WERI-Rb-1 (cell line): ENCODE results near the gene SERPINB2.
A peak's percentile ranks its signal among the peaks of the same experiment; 100 is the strongest.
"Not testable (repeated sequence)": the region's sequence is repeated elsewhere in the genome, so short reads cannot be mapped to it uniquely, and the experiment has no call there.

Experiments used
- DNase-seq: peaks from one replicate; pipeline ENCODE4 v3.0.0-alpha.2; 2020
- H3K27ac ChIP-seq: fragments of 250-450 bp; sonication (Bioruptor Pico); 2 replicates; pipeline ENCODE4 v1.5.1; 2020; ENCODE audit warnings: mild to moderate bottlenecking, moderate library complexity
- H3K27me3 ChIP-seq: fragments of 250-450 bp; sonication (Bioruptor Pico); 2 replicates; pipeline ENCODE4 v1.5.1; 2021; ENCODE audit warnings: mild to moderate bottlenecking, low read depth, moderate library complexity; ENCODE audit not compliant: insufficient read depth, severe bottlenecking
- H3K36me3 ChIP-seq: fragments of 250-450 bp; sonication (Bioruptor Pico); 2 replicates; pipeline ENCODE4 v1.5.1; 2020; ENCODE audit warnings: mild to moderate bottlenecking, moderate library complexity
- H3K4me3 ChIP-seq: 2 replicates; pipeline ENCODE4 v1.5.1; 2011; ENCODE audit warnings: low read depth, mild to moderate bottlenecking, control low read depth, low read length
- H3K9me3 ChIP-seq: fragments of 250-450 bp; sonication (Bioruptor Pico); 2 replicates; pipeline ENCODE4 v1.5.1; 2021; ENCODE audit warnings: mild to moderate bottlenecking, moderate library complexity; ENCODE audit not compliant: severe bottlenecking
- TF ChIP-seq, protein P1 (sequence below): IDR thresholded peaks from 2 replicates; pipeline ENCODE4 v1.5.1; 2011; ENCODE audit warnings: low read depth, mild to moderate bottlenecking, control low read depth, inconsistent platforms, low read length

SERPINB2 gene

DNA sequence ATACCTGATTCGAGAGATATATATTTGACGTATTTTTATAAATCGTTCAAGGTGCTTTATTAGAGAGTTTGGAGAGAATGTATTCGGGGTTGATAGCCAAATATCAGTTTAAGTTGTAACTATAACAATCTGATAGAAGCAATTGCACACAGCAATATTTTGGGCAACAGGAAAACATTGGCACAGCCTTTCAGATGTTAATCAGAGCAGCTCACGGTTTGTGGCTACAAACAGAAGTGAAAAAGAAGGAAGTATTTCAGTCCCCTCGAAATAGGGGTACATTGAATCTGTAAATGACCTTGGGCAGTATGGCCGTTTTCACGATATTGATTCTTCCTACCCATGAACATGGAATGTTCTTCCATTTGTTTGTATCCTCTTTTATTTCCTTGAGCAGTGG is 40.8 kb downstream of the SERPINB2 start:
- Histone ChIP-seq H3K9me3 (no peaks in the 10 kb centered on the region), H3K36me3 (no peaks in the 10 kb centered on the region), H3K27me3 (no peaks in the 10 kb centered on the region), H3K4me3 (no peak overlapping the region), H3K27ac (no peak overlapping the region)
- TF ChIP-seq, protein P1, sequence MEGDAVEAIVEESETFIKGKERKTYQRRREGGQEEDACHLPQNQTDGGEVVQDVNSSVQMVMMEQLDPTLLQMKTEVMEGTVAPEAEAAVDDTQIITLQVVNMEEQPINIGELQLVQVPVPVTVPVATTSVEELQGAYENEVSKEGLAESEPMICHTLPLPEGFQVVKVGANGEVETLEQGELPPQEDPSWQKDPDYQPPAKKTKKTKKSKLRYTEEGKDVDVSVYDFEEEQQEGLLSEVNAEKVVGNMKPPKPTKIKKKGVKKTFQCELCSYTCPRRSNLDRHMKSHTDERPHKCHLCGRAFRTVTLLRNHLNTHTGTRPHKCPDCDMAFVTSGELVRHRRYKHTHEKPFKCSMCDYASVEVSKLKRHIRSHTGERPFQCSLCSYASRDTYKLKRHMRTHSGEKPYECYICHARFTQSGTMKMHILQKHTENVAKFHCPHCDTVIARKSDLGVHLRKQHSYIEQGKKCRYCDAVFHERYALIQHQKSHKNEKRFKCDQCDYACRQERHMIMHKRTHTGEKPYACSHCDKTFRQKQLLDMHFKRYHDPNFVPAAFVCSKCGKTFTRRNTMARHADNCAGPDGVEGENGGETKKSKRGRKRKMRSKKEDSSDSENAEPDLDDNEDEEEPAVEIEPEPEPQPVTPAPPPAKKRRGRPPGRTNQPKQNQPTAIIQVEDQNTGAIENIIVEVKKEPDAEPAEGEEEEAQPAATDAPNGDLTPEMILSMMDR = no peak
- DNase-seq = no peak

DNA sequence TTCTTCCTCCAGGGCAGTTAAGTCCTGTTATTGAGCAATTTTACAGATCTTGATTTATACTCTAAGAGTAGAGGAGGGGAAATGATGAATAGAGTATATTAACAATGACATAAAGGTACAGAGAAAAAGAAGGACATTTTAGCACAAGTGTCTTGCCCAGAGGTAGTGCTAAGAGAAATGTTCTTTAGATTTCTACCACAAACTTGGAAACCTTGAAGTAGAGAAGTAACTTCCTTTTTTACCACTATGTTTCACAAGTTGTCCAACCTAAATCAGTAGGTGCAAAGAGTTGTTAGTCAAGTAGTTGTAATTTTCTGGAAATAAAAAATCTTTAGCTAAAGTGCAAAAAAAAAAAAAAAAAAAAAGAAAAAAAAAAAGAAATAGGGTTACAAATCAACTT is 41.9 kb downstream of the SERPINB2 start:
- DNase-seq, H3K4me3 ChIP-seq, H3K27me3 ChIP-seq, H3K36me3 ChIP-seq, H3K27ac ChIP-seq, H3K9me3 ChIP-seq: not testable (repeated sequence)

DNA sequence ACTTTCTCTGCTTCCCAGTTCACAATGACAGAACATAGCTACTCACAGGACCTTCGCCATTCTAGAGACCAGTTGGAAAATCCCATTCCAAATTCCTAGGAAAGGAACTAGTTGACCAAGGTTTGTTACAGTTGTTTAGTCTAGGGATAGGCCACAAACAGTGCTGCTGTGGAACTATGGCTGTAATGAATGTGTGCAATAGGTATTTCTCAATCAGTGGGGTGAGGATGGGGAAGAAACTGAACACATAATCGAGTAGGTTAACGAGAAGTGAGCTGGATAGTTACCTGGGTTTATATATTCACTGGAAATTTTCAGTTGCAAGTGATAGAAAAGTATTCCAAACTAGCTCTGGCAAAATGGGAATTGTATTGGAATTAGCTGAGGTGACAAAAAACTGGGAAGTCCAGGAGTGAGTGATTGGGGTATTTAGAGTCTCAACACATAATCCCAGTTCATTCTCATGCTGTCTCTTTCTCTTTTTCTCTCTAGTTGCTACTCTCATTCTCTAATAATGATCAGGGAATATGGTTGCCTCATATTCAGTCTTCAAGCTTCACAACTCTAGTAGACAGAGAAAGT is 43.4 kb downstream of the SERPINB2 start:
- no peak overlapping the region for H3K27ac ChIP-seq
- no peaks in the 10 kb centered on the region for H3K36me3 ChIP-seq
- TF ChIP-seq, protein P1 = no peak
- no peaks in the 10 kb centered on the region for H3K27me3 ChIP-seq
- no peaks in the 10 kb centered on the region for H3K9me3 ChIP-seq
- no peak for DNase-seq
- H3K4me3 ChIP-seq = no peak overlapping the region

DNA sequence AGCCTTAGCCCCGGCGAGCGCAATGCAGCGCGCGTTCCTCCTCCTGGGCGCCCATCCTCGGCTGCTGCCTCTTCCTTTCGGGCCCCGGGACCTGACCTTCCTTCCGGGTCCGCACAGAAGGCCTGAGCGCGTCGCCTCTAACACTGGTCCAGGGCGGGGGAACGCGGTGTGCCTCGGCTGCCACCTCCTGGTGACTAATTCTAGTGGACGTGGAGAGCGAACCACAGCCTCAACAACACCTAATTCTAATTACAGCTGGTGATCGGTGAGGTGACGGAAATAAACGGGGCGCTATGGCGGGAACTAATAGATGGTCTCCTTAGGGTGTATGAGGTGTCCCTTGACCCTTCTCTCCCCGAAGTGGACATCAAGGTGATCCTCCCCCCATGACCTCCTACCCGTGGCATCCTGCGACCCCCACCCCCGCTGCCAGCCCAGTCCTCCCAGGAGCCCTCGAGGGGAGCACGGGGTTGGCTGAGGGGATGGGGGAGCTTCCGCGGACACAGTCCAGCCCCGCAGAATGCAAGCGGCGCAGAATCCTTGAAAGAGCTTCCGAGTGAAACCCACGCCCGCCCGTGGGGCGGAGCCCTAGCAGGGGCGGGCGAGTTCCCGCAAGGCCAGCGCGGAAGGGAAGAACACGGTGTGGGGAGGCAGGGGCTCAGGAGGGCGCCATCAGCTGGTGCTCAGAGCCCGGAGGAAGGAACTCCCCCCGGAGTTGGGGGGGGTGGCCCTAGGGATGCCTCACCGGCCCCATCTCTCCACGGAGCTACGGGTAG is 48.8 kb downstream of the SERPINB2 start:
- TF ChIP-seq, protein P1 = peak; percentile 93
- Histone ChIP-seq H3K36me3 (no peaks in the 10 kb centered on the region), H3K9me3 (no peaks in the 10 kb centered on the region), H3K27me3 (no peaks in the 10 kb centered on the region), H3K27ac (no peak overlapping the region), H3K4me3 (peak overlapping the region; percentile 68)
- peak; percentile 95 for DNase-seq

DNA sequence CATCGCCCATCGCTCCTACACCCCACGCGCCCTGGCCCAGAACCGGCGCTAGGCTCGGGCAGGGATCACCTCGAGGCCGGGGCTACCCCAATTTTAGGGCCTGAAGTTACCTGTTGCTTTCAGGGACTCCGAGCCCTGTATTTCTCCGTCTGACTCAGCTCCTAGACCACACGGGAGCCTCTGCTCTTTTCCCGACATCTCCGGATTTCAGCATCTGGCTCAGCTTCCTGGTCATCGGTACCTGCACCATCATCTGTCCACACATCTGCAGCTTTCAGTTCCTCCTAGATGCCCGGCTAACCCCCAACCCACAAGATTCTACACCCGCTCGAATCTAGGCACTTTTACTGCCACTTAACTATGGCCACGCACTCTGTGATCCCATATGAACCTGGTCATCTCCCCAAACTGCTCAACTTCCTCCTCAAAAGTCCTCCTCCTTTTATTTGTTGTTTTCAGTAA is 49.5 kb downstream of the SERPINB2 start:
- no peak overlapping the region for H3K27ac ChIP-seq
- no peak for DNase-seq
- TF ChIP-seq, protein P1 = no peak
- H3K9me3 ChIP-seq = no peaks in the 10 kb centered on the region
- H3K36me3 ChIP-seq = no peaks in the 10 kb centered on the region
- H3K4me3 ChIP-seq = no peak overlapping the region
- H3K27me3 ChIP-seq = no peaks in the 10 kb centered on the region

DNA sequence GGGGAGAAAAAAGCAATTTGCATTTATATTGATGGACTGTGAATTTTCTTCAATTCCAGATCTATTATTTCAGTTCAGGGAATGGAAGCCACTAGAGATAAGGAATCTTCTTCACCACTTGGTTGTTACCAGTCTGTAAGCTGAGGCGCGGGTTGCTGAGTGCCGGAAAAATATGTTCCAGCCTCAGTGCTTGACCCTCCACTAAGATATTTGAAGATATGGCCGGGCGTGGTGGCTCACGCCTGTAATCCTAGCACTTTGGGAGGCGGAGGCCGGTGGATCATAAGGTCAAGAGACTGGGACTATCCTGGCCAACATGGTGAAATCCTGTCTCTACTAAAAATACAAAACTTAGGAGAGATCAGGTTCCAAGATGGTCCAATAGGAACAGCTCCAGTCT is 52.5 kb downstream of the SERPINB2 start:
- Histone ChIP-seq H3K4me3 (no peak overlapping the region), H3K27ac (no peak overlapping the region), H3K9me3 (no peaks in the 10 kb centered on the region), H3K27me3 (peaks cover 2% of the 10 kb centered on the region), H3K36me3 (no peaks in the 10 kb centered on the region)
- DNase-seq = no peak
- TF ChIP-seq, protein P1 = no peak

DNA sequence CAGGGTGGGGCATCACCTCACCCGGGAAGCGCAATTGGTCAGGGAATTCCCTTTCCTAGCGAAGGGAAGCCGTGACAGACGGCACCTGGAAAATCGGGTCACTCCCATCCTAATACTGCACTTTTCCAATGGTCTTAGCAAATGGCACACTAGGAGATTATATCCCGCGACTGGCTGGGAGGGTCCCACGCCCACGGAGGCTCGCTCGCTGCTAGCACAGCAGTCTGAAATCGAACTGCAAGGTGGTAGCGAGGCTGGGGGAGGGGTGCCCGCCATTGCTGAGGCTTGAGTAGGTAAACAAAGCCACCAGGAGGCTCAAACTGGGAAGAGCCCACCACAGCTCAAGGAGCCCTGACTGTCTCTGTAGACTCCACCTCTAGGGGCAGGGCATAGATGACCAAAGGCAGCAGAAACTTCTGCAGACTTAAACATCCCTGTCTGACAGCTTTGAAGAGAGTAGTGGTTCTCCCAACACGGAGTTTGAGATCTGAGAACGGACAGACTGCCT is 53.1 kb downstream of the SERPINB2 start:
- not testable (repeated sequence) for DNase-seq, H3K27me3 ChIP-seq, H3K27ac ChIP-seq, H3K4me3 ChIP-seq, H3K9me3 ChIP-seq, H3K36me3 ChIP-seq
